ENCODE data around the gene PHETA1.

- TF ChIP-seq, protein P1, sequence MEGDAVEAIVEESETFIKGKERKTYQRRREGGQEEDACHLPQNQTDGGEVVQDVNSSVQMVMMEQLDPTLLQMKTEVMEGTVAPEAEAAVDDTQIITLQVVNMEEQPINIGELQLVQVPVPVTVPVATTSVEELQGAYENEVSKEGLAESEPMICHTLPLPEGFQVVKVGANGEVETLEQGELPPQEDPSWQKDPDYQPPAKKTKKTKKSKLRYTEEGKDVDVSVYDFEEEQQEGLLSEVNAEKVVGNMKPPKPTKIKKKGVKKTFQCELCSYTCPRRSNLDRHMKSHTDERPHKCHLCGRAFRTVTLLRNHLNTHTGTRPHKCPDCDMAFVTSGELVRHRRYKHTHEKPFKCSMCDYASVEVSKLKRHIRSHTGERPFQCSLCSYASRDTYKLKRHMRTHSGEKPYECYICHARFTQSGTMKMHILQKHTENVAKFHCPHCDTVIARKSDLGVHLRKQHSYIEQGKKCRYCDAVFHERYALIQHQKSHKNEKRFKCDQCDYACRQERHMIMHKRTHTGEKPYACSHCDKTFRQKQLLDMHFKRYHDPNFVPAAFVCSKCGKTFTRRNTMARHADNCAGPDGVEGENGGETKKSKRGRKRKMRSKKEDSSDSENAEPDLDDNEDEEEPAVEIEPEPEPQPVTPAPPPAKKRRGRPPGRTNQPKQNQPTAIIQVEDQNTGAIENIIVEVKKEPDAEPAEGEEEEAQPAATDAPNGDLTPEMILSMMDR (IDR thresholded peaks at IDR 0.05) = no peak
- TF ChIP-seq EZH2 (IDR thresholded peaks at IDR 0.05; ENCODE audit: borderline replicate concordance, insufficient read depth, low read depth, low read length, poor library complexity, severe bottlenecking) = no peak
Measured at GRCh38 chr12:111418594-111418880, 49.6 kb upstream of the PHETA1 start.
